BLaER1 (cell line): Measurements from ENCODE around the gene PTPRD.

Source experiments
- H3K27ac ChIP-seq: shearing (Covaris generic); formaldehyde crosslinking; 2 replicates; pipeline ENCODE4 v1.8.1; 2022
- H3K27me3 ChIP-seq: shearing (Covaris generic); formaldehyde crosslinking; 2 replicates; pipeline ENCODE4 v1.8.1; 2022
- H3K36me3 ChIP-seq: shearing (Covaris generic); formaldehyde crosslinking; 2 replicates; pipeline ENCODE4 v1.8.1; 2022
- H3K4me1 ChIP-seq: shearing (Covaris generic); formaldehyde crosslinking; 2 replicates; pipeline ENCODE4 v1.8.1; 2022
- H3K4me2 ChIP-seq: shearing (Covaris generic); formaldehyde crosslinking; 2 replicates; pipeline ENCODE4 v1.8.1; 2022
- H3K4me3 ChIP-seq: shearing (Covaris generic); formaldehyde crosslinking; 2 replicates; pipeline ENCODE4 v1.8.1; 2022
- H3K9ac ChIP-seq: shearing (Covaris generic); formaldehyde crosslinking; 2 replicates; pipeline ENCODE4 v1.8.1; 2022
- H3K9me3 ChIP-seq: shearing (Covaris generic); formaldehyde crosslinking; 2 replicates; pipeline ENCODE4 v1.8.1; 2022
- H4K20me1 ChIP-seq: shearing (Covaris generic); formaldehyde crosslinking; 2 replicates; pipeline ENCODE4 v1.8.1; 2022
- Cebpa-rat ChIP-seq: shearing (Covaris generic); IDR thresholded peaks from 2 replicates; pipeline ENCODE4 v1.8.1; 2022

PTPRD gene

GRCh38 chr9:8534828-8535227 is 2078.0 kb downstream of the PTPRD start:
- Histone ChIP-seq H3K4me3 (no peak overlapping the region), H3K9me3 (no peaks in the 10 kb centered on the region), H3K9ac (no peak overlapping the region), H4K20me1 (no peaks in the 10 kb centered on the region), H3K36me3 (no peaks in the 10 kb centered on the region), H3K27ac (no peak overlapping the region), H3K27me3 (no peaks in the 10 kb centered on the region), H3K4me1 (no peaks in the 10 kb centered on the region), H3K4me2 (no peak overlapping the region)
- TF ChIP-seq Cebpa-rat = no peak

DNA sequence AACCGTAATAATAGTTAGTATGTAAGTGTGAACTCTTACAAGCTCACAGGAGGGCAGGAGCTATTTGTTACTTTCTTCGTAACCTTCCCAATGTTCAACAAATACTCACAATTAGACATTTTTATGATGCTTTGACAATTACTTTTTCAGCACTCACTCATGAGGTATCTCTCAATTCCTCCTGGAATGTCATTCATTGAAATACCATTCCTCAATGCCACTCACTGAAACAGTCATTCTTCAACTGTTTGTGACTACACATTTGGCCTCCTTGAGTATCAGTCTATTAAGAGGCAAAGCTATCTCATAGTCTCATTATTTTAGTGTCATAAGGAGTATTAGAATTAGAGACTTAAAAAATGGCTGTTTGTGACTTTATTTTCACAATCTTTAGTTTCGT is 2079.1 kb downstream of the PTPRD start:
- Histone ChIP-seq H4K20me1 (no peaks in the 10 kb centered on the region), H3K36me3 (no peaks in the 10 kb centered on the region), H3K9ac (no peak overlapping the region), H3K27ac (no peak overlapping the region), H3K4me3 (no peak overlapping the region), H3K9me3 (no peaks in the 10 kb centered on the region), H3K27me3 (no peaks in the 10 kb centered on the region), H3K4me2 (no peak overlapping the region), H3K4me1 (no peaks in the 10 kb centered on the region)
- TF ChIP-seq Cebpa-rat = no peak

DNA sequence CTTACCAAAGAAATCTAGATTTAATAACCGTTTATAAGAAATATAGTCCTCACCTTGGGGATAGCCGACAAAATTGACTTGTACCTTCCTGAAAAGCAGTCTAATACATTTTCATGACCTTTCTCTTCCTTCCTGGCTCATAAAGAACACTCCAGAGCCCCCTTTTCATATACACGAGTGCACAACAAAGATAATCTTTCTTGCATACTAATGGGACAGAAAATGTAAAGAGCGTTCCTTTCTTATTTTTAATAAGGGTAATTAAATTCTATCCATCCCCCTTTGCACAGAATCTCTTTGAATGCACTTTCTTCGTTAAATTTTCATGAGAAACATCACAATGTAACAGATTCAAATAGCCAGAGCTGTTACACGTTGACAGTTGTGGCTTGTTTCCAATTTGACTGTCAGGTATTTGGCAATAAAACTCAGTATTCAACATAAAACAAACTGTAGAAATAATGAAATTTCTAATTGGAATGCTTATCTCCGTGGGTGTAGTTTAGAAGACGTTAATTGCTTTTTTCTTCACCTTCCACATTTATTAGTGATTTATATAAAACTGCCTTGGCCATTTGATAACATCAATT is 2080.9 kb downstream of the PTPRD start:
- H4K20me1 ChIP-seq = no peaks in the 10 kb centered on the region
- no peaks in the 10 kb centered on the region for H3K9me3 ChIP-seq
- no peak overlapping the region for H3K9ac ChIP-seq
- H3K4me2 ChIP-seq = no peak overlapping the region
- TF ChIP-seq Cebpa-rat = no peak
- no peak overlapping the region for H3K27ac ChIP-seq
- no peaks in the 10 kb centered on the region for H3K27me3 ChIP-seq
- no peaks in the 10 kb centered on the region for H3K36me3 ChIP-seq
- H3K4me3 ChIP-seq = no peak overlapping the region
- no peaks in the 10 kb centered on the region for H3K4me1 ChIP-seq

DNA sequence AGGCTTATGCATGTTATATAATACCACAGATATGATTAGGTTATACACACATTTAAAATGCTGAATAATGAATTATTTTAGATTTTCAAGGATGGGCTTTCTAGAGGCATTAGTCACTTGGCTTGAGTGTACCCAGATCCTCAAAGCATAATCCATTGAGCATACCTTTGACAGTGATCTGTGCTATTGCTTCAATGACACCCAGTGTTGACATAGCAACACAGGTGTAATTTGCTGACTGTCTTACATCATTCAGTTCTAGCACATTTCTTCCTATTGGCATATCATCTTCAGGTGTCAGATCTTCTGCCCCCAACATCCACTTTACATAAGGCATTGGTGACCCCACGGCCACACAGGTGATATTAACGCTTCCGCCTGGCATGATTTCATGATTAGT is 2091.7 kb downstream of the PTPRD start:
- H4K20me1 ChIP-seq = no peaks in the 10 kb centered on the region
- no peak overlapping the region for H3K4me2 ChIP-seq
- no peaks in the 10 kb centered on the region for H3K9me3 ChIP-seq
- no peak overlapping the region for H3K27ac ChIP-seq
- H3K9ac ChIP-seq = no peak overlapping the region
- H3K27me3 ChIP-seq = no peaks in the 10 kb centered on the region
- H3K4me3 ChIP-seq = no peak overlapping the region
- no peaks in the 10 kb centered on the region for H3K4me1 ChIP-seq
- no peak for TF ChIP-seq Cebpa-rat
- 0 out of 2 replicates have a peak, but pooled peaks cover 12% of the 10 kb centered on the region for H3K36me3 ChIP-seq

DNA sequence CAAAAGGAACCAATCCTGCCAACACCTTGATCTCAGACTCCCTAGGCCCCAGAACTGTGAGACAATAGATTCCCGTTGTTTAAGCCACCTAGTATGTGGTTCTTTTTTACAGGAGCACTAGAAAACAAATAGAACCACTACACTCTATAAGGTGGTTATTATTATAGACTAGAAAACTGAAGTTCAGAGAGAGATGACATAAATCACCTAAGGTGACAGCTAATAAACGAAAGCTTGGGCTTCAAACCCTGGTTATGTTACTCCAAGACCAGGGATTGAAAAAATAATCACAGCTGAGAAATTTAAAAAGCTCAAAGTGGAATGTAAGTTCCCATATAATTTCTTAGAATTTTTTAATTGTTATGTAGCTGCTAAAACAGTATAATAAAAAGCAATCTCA is 2097.1 kb downstream of the PTPRD start:
- Histone ChIP-seq H3K36me3 (0 out of 2 replicates have a peak, but pooled peaks cover 7% of the 10 kb centered on the region), H3K27ac (no peak overlapping the region), H3K4me2 (no peak overlapping the region), H3K27me3 (no peaks in the 10 kb centered on the region), H4K20me1 (no peaks in the 10 kb centered on the region), H3K4me1 (no peaks in the 10 kb centered on the region), H3K9me3 (no peaks in the 10 kb centered on the region), H3K9ac (no peak overlapping the region), H3K4me3 (no peak overlapping the region)
- TF ChIP-seq Cebpa-rat = no peak

DNA sequence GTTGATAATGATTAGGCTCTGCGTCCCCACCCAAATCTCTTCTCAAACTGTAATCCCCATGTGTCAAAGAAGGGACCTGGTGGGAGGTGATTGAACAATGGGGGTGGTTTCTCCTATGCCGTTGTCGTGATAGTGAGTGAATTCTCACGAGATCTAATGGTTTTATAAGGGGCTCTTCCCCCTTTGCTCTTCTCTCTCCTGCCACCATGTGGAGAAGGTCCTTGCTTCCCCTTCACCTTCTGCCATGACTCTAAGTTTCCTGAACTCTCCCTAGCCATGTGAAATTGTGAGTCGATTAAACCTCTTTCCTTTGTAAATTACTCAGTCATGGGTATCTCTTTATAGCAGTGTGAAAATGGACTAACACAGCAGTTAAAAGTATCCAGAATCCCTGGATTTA is 2098.0 kb downstream of the PTPRD start:
- Histone ChIP-seq H4K20me1 (no peaks in the 10 kb centered on the region), H3K4me3 (no peak overlapping the region), H3K27ac (no peak overlapping the region), H3K27me3 (no peaks in the 10 kb centered on the region), H3K9ac (no peak overlapping the region), H3K4me2 (no peak overlapping the region), H3K4me1 (no peaks in the 10 kb centered on the region), H3K36me3 (0 out of 2 replicates have a peak, but pooled peaks cover 7% of the 10 kb centered on the region), H3K9me3 (no peaks in the 10 kb centered on the region)
- no peak for TF ChIP-seq Cebpa-rat

DNA sequence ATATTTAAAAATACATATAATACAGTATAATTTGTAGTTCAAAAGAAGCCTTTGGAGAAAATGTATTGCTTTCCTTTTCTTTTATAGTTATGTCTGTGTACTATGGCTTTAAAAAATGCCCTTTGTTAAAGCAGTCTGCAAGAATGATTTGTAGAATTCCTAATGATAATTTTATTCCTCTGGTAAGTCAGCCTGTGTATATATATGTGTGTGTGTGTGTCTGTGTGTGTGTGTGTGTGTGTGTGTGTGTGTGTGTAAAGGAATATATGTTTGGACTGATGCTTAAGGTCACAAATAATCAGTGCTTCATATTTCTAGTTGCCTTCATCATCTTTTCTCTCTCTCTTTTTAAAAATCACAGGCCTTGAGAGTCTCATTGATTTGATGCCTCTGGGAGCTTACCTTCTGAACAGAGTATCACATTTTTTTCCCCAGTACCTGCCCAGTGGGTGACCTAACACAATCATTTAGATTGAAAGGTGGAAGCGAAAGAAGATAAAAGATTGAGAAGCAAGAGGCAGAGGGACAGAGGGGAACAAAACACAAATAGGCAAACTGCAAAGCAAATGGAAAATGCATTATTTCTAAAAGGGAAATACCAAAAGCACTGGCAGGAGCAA is 2104.0 kb downstream of the PTPRD start:
- no peaks in the 10 kb centered on the region for H3K4me1 ChIP-seq
- H4K20me1 ChIP-seq = no peaks in the 10 kb centered on the region
- no peak overlapping the region for H3K4me3 ChIP-seq
- no peaks in the 10 kb centered on the region for H3K9me3 ChIP-seq
- H3K9ac ChIP-seq = no peak overlapping the region
- no peaks in the 10 kb centered on the region for H3K36me3 ChIP-seq
- no peak for TF ChIP-seq Cebpa-rat
- H3K4me2 ChIP-seq = no peak overlapping the region
- no peak overlapping the region for H3K27ac ChIP-seq
- no peaks in the 10 kb centered on the region for H3K27me3 ChIP-seq

- H3K27ac ChIP-seq = no peak overlapping the region
- H3K4me1 ChIP-seq = no peaks in the 10 kb centered on the region
- no peak overlapping the region for H3K9ac ChIP-seq
- no peaks in the 10 kb centered on the region for H4K20me1 ChIP-seq
- no peak overlapping the region for H3K4me2 ChIP-seq
- no peaks in the 10 kb centered on the region for H3K36me3 ChIP-seq
- no peaks in the 10 kb centered on the region for H3K27me3 ChIP-seq
- H3K9me3 ChIP-seq = no peaks in the 10 kb centered on the region
- no peak for TF ChIP-seq Cebpa-rat
- no peak overlapping the region for H3K4me3 ChIP-seq
These were observed 2118.2 kb downstream of the PTPRD start for GRCh38 chr9:8494571-8494970.

- no peak overlapping the region for H3K9ac ChIP-seq
- H3K4me3 ChIP-seq = no peak overlapping the region
- no peaks in the 10 kb centered on the region for H3K27me3 ChIP-seq
- H3K36me3 ChIP-seq = no peaks in the 10 kb centered on the region
- H3K27ac ChIP-seq = no peak overlapping the region
- H4K20me1 ChIP-seq = no peaks in the 10 kb centered on the region
- no peak overlapping the region for H3K4me2 ChIP-seq
- no peak for TF ChIP-seq Cebpa-rat
- no peaks in the 10 kb centered on the region for H3K4me1 ChIP-seq
- no peaks in the 10 kb centered on the region for H3K9me3 ChIP-seq
These were observed 2120.1 kb downstream of the PTPRD start for GRCh38 chr9:8492679-8493078.

- Histone ChIP-seq H3K36me3 (no peaks in the 10 kb centered on the region), H3K4me2 (no peak overlapping the region), H4K20me1 (no peaks in the 10 kb centered on the region), H3K4me3 (no peak overlapping the region), H3K27me3 (no peaks in the 10 kb centered on the region), H3K27ac (no peak overlapping the region), H3K4me1 (no peaks in the 10 kb centered on the region), H3K9me3 (no peaks in the 10 kb centered on the region), H3K9ac (no peak overlapping the region)
- TF ChIP-seq Cebpa-rat = no peak
These were observed 2120.8 kb downstream of the PTPRD start for GRCh38 chr9:8492024-8492423.
